22Rv1 (cell line): ENCODE data around the gene POLR2H.

ENCODE experiments used
- H3K27ac ChIP-seq: fragments of 450-650 bp; 2 replicates; pipeline ENCODE4 v1.5.1; 2017
- ZFX ChIP-seq: fragments of 450-650 bp; IDR thresholded peaks from 2 replicates; pipeline ENCODE4 v1.6.1; 2017; ENCODE audit warnings: antibody characterized with exemption, borderline replicate concordance
- TF ChIP-seq, protein P1 (sequence below): fragments of 450-650 bp; IDR thresholded peaks from 2 replicates; pipeline ENCODE4 v1.5.1; 2017; ENCODE audit warnings: mild to moderate bottlenecking

POLR2H gene

GRCh38 chr3:184358921-184359350 is 2.6 kb upstream of the POLR2H start:
- H3K27ac ChIP-seq: no peak overlapping the region
- TF ChIP-seq, protein P1, sequence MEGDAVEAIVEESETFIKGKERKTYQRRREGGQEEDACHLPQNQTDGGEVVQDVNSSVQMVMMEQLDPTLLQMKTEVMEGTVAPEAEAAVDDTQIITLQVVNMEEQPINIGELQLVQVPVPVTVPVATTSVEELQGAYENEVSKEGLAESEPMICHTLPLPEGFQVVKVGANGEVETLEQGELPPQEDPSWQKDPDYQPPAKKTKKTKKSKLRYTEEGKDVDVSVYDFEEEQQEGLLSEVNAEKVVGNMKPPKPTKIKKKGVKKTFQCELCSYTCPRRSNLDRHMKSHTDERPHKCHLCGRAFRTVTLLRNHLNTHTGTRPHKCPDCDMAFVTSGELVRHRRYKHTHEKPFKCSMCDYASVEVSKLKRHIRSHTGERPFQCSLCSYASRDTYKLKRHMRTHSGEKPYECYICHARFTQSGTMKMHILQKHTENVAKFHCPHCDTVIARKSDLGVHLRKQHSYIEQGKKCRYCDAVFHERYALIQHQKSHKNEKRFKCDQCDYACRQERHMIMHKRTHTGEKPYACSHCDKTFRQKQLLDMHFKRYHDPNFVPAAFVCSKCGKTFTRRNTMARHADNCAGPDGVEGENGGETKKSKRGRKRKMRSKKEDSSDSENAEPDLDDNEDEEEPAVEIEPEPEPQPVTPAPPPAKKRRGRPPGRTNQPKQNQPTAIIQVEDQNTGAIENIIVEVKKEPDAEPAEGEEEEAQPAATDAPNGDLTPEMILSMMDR: no peak
- TF ChIP-seq ZFX: no peak

DNA sequence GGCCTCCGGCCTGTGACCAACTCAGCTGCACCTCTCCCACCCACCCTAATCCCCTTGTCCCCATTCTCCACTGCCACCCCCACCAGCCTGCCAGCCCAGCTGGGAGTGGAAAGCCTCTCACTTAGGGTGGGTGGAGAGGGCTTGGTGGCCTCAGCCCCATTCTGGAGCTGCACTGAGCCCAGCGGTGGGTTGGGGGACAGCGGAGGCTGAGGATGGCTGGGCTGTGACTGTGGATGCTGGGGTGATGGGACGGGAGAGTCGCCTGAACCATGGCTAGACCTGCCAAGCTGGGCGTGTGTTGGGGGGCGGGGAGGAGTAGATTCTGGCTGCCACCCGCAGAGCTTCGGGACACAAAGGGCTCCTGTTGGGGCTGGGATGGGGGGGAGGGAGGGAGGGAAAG is 1.9 kb upstream of the POLR2H start:
- no peak overlapping the region for H3K27ac ChIP-seq
- TF ChIP-seq, protein P1: no peak
- TF ChIP-seq ZFX: no peak

GRCh38 chr3:184360070-184360928 is 1.2 kb upstream of the POLR2H start:
- H3K27ac ChIP-seq: peak overlapping the region; percentile 99
- TF ChIP-seq, protein P1: no peak
- no peak for TF ChIP-seq ZFX

- TF ChIP-seq, protein P1: no peak
- TF ChIP-seq ZFX: no peak
- H3K27ac ChIP-seq: peak overlapping the region; percentile 99
These were observed 480 bp upstream of the POLR2H start for GRCh38 chr3:184360929-184361531.

- TF ChIP-seq, protein P1: no peak
- H3K27ac ChIP-seq: peak overlapping the region; percentile 99
These were observed 590 bp downstream of the POLR2H start for GRCh38 chr3:184361932-184362667.

DNA sequence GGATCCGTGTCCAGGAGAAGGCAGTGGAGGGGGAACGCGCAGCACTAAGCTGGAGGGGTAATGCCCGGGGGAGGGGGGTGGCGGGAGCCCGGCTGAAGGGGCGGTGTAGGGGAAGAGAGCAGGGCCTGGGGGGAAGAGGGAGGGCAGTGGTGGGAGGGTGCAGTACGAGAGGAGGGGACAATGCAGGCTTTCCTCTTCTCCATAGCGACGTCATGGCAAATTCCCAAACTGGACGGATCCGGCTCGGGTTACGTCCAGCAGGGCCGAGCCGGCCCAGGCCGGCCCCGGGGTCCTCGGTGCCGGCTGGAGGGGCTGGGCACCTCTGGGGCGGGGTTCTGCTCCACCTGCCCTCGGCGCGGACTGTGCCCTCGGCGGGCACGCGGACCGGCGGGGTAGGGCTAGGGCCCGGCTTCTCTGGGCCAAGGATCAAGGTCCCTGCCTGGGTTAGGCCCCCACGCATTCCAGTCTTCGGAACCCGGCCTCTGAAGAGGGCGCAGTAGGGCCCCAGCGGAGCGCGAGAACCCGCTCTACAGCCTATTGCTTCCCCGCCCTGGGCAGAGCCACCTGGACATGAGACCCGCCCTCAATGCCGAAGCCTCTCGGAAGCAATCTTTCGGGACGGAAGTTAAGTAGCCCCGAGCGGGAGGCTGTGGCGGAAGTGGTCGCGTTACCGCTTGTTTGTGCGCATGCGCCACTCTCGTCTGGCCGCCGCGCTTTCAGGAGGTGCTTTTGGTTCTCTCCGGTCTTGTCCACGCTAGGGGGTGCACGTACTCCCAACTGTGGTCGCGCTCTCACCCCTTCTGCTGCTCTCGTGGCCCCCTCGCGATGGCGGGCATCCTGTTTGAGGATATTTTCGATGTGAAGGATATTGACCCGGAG is 1.4 kb downstream of the POLR2H start:
- TF ChIP-seq, protein P1: peak; percentile 70
- no peak for TF ChIP-seq ZFX

More for the DNA sequence above, 1.4 kb downstream of the POLR2H start:
- peak overlapping the region; percentile 99 for H3K27ac ChIP-seq
